Erythroblast (primary cell): ENCODE results near the gene CASP9.
"Not testable (repeated sequence)": the region's sequence is repeated elsewhere in the genome, so short reads cannot be mapped to it uniquely, and the experiment has no call there.

Source experiments
- DNase-seq, 2 experiments: peaks; one replicate each; lab custom pipeline; 2025; lab: John Stamatoyannopoulos, UW
- GATA1 ChIP-seq: IDR thresholded peaks from 2 replicates; pipeline ENCODE4 v1.6.1; 2011; ENCODE audit warnings: low read depth, mild to moderate bottlenecking, control low read depth, low read length, moderate library complexity
- POLR2A ChIP-seq: IDR thresholded peaks from 2 replicates; pipeline ENCODE4 v1.6.1; 2011; ENCODE audit warnings: mild to moderate bottlenecking, low read length

Gene CASP9

GRCh38 chr1:15492596-15492995 lies 31.4 kb downstream of the CASP9 start:
- DNase-seq = no peak
- TF ChIP-seq POLR2A (no peak), GATA1 (no peak)

- DNase-seq = not testable (repeated sequence)
Observed at GRCh38 chr1:15491010-15491409, 33.0 kb downstream of the CASP9 start.

- TF ChIP-seq POLR2A = no peak
- no peak for TF ChIP-seq GATA1
- no peak for DNase-seq
Observed at GRCh38 chr1:15489052-15489736, 34.8 kb downstream of the CASP9 start.

GRCh38 chr1:15488371-15488770 lies 35.6 kb downstream of the CASP9 start:
- TF ChIP-seq GATA1 (no peak), POLR2A (no peak)
- DNase-seq = no peak

GRCh38 chr1:15486844-15487610 lies 37.0 kb downstream of the CASP9 start:
- DNase-seq = not testable (repeated sequence)

GRCh38 chr1:15485636-15486035 lies 38.4 kb downstream of the CASP9 start:
- DNase-seq = no peak
- TF ChIP-seq GATA1 (no peak), POLR2A (no peak)

- DNase-seq = not testable (repeated sequence)
Observed at GRCh38 chr1:15484443-15484842, 39.6 kb downstream of the CASP9 start.

- DNase-seq = no peak
- TF ChIP-seq GATA1 (no peak), POLR2A (no peak)
Observed at GRCh38 chr1:15483971-15484370, 40.0 kb downstream of the CASP9 start.

GRCh38 chr1:15482983-15483543 lies 41.0 kb downstream of the CASP9 start:
- not testable (repeated sequence) for DNase-seq

- DNase-seq = not testable (repeated sequence)
Observed at GRCh38 chr1:15482455-15482854, 41.6 kb downstream of the CASP9 start.

- TF ChIP-seq GATA1 (no peak), POLR2A (no peak)
- DNase-seq = no peak
Observed at GRCh38 chr1:15479654-15480347, 44.2 kb downstream of the CASP9 start.

- TF ChIP-seq POLR2A (no peak), GATA1 (no peak)
- no peak for DNase-seq
Observed at GRCh38 chr1:15477646-15478212, 46.3 kb downstream of the CASP9 start.

GRCh38 chr1:15476927-15477326 lies 47.1 kb downstream of the CASP9 start:
- DNase-seq = no peak
- TF ChIP-seq POLR2A = no peak
- no peak for TF ChIP-seq GATA1

GRCh38 chr1:15475752-15476314 lies 48.2 kb downstream of the CASP9 start, which contains the start of gene CELA2B:
CELA2B (plus strand) TSS chr1:15476104; CDS start chr1:15476126, 22 bp downstream.
- TF ChIP-seq POLR2A (no peak), GATA1 (no peak)
- no peak for DNase-seq
